HUES48 (cell line): Measurements from ENCODE around the gene ARHGEF7.

Experiments
- H3K27ac ChIP-seq: one replicate; pipeline ENCODE4 v1.7.0; 2013; ENCODE audit warnings: low read depth, low read length, inconsistent platforms
- H3K27me3 ChIP-seq: 2 replicates; pipeline ENCODE4 v1.6.1; 2013; ENCODE audit warnings: mild to moderate bottlenecking, low read length; ENCODE audit not compliant: control insufficient read depth, insufficient read depth
- H3K36me3 ChIP-seq: 2 replicates; pipeline ENCODE4 v1.6.1; 2013; ENCODE audit warnings: low read length; ENCODE audit not compliant: control insufficient read depth, insufficient read depth
- H3K4me1 ChIP-seq: 2 replicates; pipeline ENCODE4 v1.6.1; 2013; ENCODE audit warnings: mild to moderate bottlenecking, low read length; ENCODE audit not compliant: control insufficient read depth, insufficient read depth
- H3K4me3 ChIP-seq: 2 replicates; pipeline ENCODE4 v1.5.1; 2013; ENCODE audit warnings: mild to moderate bottlenecking, low read depth, low read length
- H3K9ac ChIP-seq: 2 replicates; pipeline ENCODE4 v1.6.1; 2013; ENCODE audit warnings: mild to moderate bottlenecking, low read depth, low read length, moderate library complexity
- H3K9me3 ChIP-seq: 2 replicates; pipeline ENCODE4 v1.6.1; 2013; ENCODE audit warnings: low read length; ENCODE audit not compliant: control insufficient read depth, insufficient read depth

Gene ARHGEF7

GRCh38 chr13:111345682-111346081 is 230.6 kb downstream of the ARHGEF7 start:
- Histone ChIP-seq H3K36me3 (no peaks in the 10 kb centered on the region), H3K9me3 (no peaks in the 10 kb centered on the region), H3K9ac (no peak overlapping the region), H3K27me3 (no peaks in the 10 kb centered on the region), H3K4me3 (no peak overlapping the region), H3K4me1 (no peaks in the 10 kb centered on the region), H3K27ac (no peak overlapping the region)

GRCh38 chr13:111346101-111346680 is 231.1 kb downstream of the ARHGEF7 start:
- Histone ChIP-seq H3K4me3 (no peak overlapping the region), H3K9me3 (no peaks in the 10 kb centered on the region), H3K36me3 (no peaks in the 10 kb centered on the region), H3K9ac (no peak overlapping the region), H3K4me1 (no peaks in the 10 kb centered on the region), H3K27me3 (no peaks in the 10 kb centered on the region), H3K27ac (no peak overlapping the region)

GRCh38 chr13:111347438-111347837 is 232.3 kb downstream of the ARHGEF7 start:
- Histone ChIP-seq H3K27ac (no peak overlapping the region), H3K27me3 (no peaks in the 10 kb centered on the region), H3K9ac (no peak overlapping the region), H3K9me3 (no peaks in the 10 kb centered on the region), H3K36me3 (no peaks in the 10 kb centered on the region), H3K4me3 (no peak overlapping the region), H3K4me1 (no peaks in the 10 kb centered on the region)

GRCh38 chr13:111353508-111353907 is 238.4 kb downstream of the ARHGEF7 start:
- no peak overlapping the region for H3K27ac ChIP-seq
- no peaks in the 10 kb centered on the region for H3K4me1 ChIP-seq
- no peak overlapping the region for H3K4me3 ChIP-seq
- H3K36me3 ChIP-seq = no peaks in the 10 kb centered on the region
- no peaks in the 10 kb centered on the region for H3K9me3 ChIP-seq
- H3K27me3 ChIP-seq = no peaks in the 10 kb centered on the region
- no peak overlapping the region for H3K9ac ChIP-seq

GRCh38 chr13:111354789-111355188 is 239.7 kb downstream of the ARHGEF7 start:
- H3K27ac ChIP-seq = no peak overlapping the region
- H3K36me3 ChIP-seq = no peaks in the 10 kb centered on the region
- H3K9ac ChIP-seq = no peak overlapping the region
- no peaks in the 10 kb centered on the region for H3K9me3 ChIP-seq
- no peak overlapping the region for H3K4me3 ChIP-seq
- H3K27me3 ChIP-seq = no peaks in the 10 kb centered on the region
- H3K4me1 ChIP-seq = peaks cover 8% of the 10 kb centered on the region
